NOMO-1 treated with dmso at 0.1 percent for 144 hours (cell line): ENCODE measurements around the gene PLPPR3.
"Not testable (repeated sequence)": the region's sequence is repeated elsewhere in the genome, so short reads cannot be mapped to it uniquely, and the experiment has no call there.

Experiments
- DNase-seq: peaks from one replicate; lab custom pipeline; 2025; ENCODE audit not compliant: unreplicated experiment; lab: John Stamatoyannopoulos, UW

Gene PLPPR3

GRCh38 chr19:829129-829758, 7.5 kb upstream of the PLPPR3 start:
- DNase-seq: no peak

GRCh38 chr19:827710-828321, 6.1 kb upstream of the PLPPR3 start, which contains the start of gene AZU1:
AZU1 (plus strand) TSS chr19:827837; CDS start chr19:827847, 10 bp downstream.
- DNase-seq: peak; percentile 73

- no peak for DNase-seq
Observed at GRCh38 chr19:827314-827709, 5.6 kb upstream of the PLPPR3 start.

GRCh38 chr19:825897-826644, 4.3 kb upstream of the PLPPR3 start:
- no peak for DNase-seq

GRCh38 chr19:824885-825284, 3.1 kb upstream of the PLPPR3 start:
- peak; percentile 66 for DNase-seq

GRCh38 chr19:823565-824121, 1.9 kb upstream of the PLPPR3 start:
- DNase-seq: peak; percentile 33

GRCh38 chr19:821231-821824, 427 bp downstream of the PLPPR3 start:
- no peak for DNase-seq

GRCh38 chr19:820212-820611, 1.5 kb downstream of the PLPPR3 start:
- DNase-seq: not testable (repeated sequence)

GRCh38 chr19:816500-816857, 5.3 kb downstream of the PLPPR3 start:
- DNase-seq: no peak

- no peak for DNase-seq
Observed at GRCh38 chr19:815775-816499, 5.8 kb downstream of the PLPPR3 start.

GRCh38 chr19:815079-815774, 6.5 kb downstream of the PLPPR3 start:
- no peak for DNase-seq

- DNase-seq: no peak
Observed at GRCh38 chr19:814152-815078, 7.3 kb downstream of the PLPPR3 start.

GRCh38 chr19:813219-814151, 8.3 kb downstream of the PLPPR3 start:
- no peak for DNase-seq

- no peak for DNase-seq
Observed at GRCh38 chr19:812747-813218, 9.0 kb downstream of the PLPPR3 start.

- no peak for DNase-seq
Observed at GRCh38 chr19:812049-812746, 9.6 kb downstream of the PLPPR3 start.

- no peak for DNase-seq
Observed at GRCh38 chr19:811506-812048, 10.2 kb downstream of the PLPPR3 start.

GRCh38 chr19:810883-811489, 10.8 kb downstream of the PLPPR3 start:
- no peak for DNase-seq
